Prostate gland (tissue), 2 donors: ENCODE measurements around the gene HSF4. TPM values are rescaled to one million over a fixed set of nuclear protein-coding genes. Genes with fewer than 3 reads are reported as not detected.

Experiments
- DNase-seq: peaks from one replicate; pipeline ENCODE4 v3.0.0-alpha.2; 2019; ENCODE audit warnings: low spot score
- H3K27ac ChIP-seq, 2 donors: fragments of 200-600 bp; sonication (generic); 2 replicates each; pipeline ENCODE4 v1.5.1; 2017 to 2019
- H3K27me3 ChIP-seq: fragments of 200-600 bp; sonication (generic); replicated peaks from 2 replicates; pipeline ENCODE4 v1.5.1; 2019; ENCODE audit not compliant: insufficient read depth
- H3K36me3 ChIP-seq, 2 donors: fragments of 200-600 bp; sonication (generic); 1 replicate in 1 of 2; 2 replicates in 1 of 2; pipeline versions ENCODE4 v1.5.1 to v1.8.1; 2017 to 2019
- H3K4me1 ChIP-seq: fragments of 200-600 bp; sonication (generic); replicated peaks from 2 replicates; pipeline ENCODE4 v1.5.1; 2019
- H3K4me3 ChIP-seq, 2 donors: fragments of 200-600 bp; sonication (generic); 2 replicates each; pipeline ENCODE4 v1.5.1; 2017 to 2019
- H3K9me3 ChIP-seq: fragments of 200-600 bp; sonication (generic); 2 replicates; pipeline ENCODE4 v1.5.1; 2017
- POLR2A ChIP-seq: fragments of 450-650 bp; IDR thresholded peaks from one replicate; pipeline ENCODE4 v1.6.1; 2016; ENCODE audit warnings: antibody characterized with exemption, mild to moderate bottlenecking
- POLR2AphosphoS5 ChIP-seq: sonication (generic); formaldehyde crosslinking; IDR thresholded peaks from one replicate; pipeline ENCODE4 v1.6.1; 2017; ENCODE audit warnings: antibody characterized with exemption
- WGBS: methylation state at CpG from one replicate; pipeline ENCODE4 v1.1.5; 2018; 5-methylcytosine and 5-hydroxymethylcytosine counted together
- intact Hi-C: fragments of 100-400 bp; cut with DNase I; formaldehyde crosslinking; loops from one replicate; pipeline ENCODE4 v1.14.2; 2022
- total RNA-seq, 2 donors: library from RNA; depleted of rRNA; stranded (reverse); fragments of >200 nt; gene quantifications; one replicate each; pipeline ENCODE4 v1.1.0, GENCODE V29; 2016
- TF ChIP-seq, protein P1 (sequence below), 4 experiments: fragments of 200-600 bp in 2 of 4; fragments of 450-650 bp in 2 of 4; sonication (generic) in 2 of 4; IDR thresholded peaks; 1 replicate in 3 of 4; 2 replicates in 1 of 4; pipeline ENCODE4 v1.5.1; 2016 to 2019; ENCODE audit warnings: antibody characterized with exemption in 4 of 4, mild to moderate bottlenecking in 2 of 4, moderate library complexity in 2 of 4

Gene HSF4
- total RNA-seq, 2 donors from 2014 or later, result 109 to 137 TPM

DNA sequence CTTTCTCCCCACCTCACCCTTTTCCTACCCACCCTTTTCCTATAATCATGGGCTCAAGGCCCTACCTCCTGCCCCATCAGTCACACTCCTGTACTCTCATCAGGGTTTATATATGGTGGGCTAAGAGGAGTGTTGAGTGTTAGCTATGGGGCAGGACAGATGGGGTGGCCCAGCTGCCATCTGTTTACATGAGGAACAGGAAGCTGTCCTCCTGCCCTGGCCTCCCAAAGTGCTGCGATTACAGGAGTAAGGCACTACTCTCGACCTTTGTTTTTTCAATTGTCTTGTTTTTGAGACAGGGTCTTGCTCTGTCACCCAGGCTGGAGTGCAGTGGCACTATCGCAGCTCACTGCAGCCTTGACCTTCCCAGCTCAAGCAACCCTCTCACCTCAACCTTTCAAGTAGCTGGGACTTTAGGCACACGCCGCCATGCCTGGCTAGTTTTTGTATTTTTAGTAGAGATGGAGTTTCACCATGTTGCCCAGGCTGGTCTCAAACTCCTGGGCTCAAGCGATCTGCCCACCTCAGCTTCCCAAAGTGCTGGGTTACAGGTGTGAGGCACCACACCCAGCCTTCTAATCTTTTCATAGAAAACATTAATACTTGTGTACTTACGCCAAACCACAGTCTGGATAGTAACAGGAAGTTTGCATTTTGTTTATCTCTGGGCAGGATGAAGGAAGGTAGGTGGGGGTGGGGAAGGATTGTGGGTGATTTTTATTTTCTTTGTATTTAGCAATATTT is 6.5 kb upstream of the HSF4 start:
- intact Hi-C loops, result loop anchor here (5.0 kb wide), 2 partner anchors 131 to 266 kb away; partner anchors contain the start of gene CBFB
- H3K27ac ChIP-seq, result no peak overlapping the region

GRCh38 chr16:67158637-67159600 is 5.6 kb upstream of the HSF4 start:
- no peak for DNase-seq
- Histone ChIP-seq H3K4me3 (peak overlapping the region; percentile 92 to 97), H3K36me3 (no peaks in the 10 kb centered on the region), H3K27me3 (no peaks in the 10 kb centered on the region), H3K9me3 (no peaks in the 10 kb centered on the region), H3K4me1 (peaks cover 27% of the 10 kb centered on the region), H3K27ac (peak overlapping the region; percentile 91 to 94)
- TF ChIP-seq, protein P1, sequence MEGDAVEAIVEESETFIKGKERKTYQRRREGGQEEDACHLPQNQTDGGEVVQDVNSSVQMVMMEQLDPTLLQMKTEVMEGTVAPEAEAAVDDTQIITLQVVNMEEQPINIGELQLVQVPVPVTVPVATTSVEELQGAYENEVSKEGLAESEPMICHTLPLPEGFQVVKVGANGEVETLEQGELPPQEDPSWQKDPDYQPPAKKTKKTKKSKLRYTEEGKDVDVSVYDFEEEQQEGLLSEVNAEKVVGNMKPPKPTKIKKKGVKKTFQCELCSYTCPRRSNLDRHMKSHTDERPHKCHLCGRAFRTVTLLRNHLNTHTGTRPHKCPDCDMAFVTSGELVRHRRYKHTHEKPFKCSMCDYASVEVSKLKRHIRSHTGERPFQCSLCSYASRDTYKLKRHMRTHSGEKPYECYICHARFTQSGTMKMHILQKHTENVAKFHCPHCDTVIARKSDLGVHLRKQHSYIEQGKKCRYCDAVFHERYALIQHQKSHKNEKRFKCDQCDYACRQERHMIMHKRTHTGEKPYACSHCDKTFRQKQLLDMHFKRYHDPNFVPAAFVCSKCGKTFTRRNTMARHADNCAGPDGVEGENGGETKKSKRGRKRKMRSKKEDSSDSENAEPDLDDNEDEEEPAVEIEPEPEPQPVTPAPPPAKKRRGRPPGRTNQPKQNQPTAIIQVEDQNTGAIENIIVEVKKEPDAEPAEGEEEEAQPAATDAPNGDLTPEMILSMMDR (IDR thresholded peaks at IDR 0.05), result no peak
- TF ChIP-seq POLR2AphosphoS5 (no peak), POLR2A (peak; percentile 23)
- intact Hi-C loops, result loop anchor here (5.0 kb wide), 2 partner anchors 132 to 267 kb away; partner anchors contain the start of gene CBFB
- 8% methylated on average over 32 of the region's 34 CpGs for WGBS

More for the DNA sequence above, 6.5 kb upstream of the HSF4 start:
- Histone ChIP-seq H3K27me3 (no peaks in the 10 kb centered on the region), H3K4me1 (peaks cover 22% of the 10 kb centered on the region), H3K36me3 (no peaks in the 10 kb centered on the region), H3K4me3 (no peak overlapping the region), H3K9me3 (no peaks in the 10 kb centered on the region)
- no peak for TF ChIP-seq POLR2AphosphoS5
- TF ChIP-seq, protein P1 (IDR thresholded peaks at IDR 0.05), result no peak
- no peak for TF ChIP-seq POLR2A
- DNase-seq, result no peak
- WGBS, result 79% methylated on average over 7 of the region's 7 CpGs

DNA sequence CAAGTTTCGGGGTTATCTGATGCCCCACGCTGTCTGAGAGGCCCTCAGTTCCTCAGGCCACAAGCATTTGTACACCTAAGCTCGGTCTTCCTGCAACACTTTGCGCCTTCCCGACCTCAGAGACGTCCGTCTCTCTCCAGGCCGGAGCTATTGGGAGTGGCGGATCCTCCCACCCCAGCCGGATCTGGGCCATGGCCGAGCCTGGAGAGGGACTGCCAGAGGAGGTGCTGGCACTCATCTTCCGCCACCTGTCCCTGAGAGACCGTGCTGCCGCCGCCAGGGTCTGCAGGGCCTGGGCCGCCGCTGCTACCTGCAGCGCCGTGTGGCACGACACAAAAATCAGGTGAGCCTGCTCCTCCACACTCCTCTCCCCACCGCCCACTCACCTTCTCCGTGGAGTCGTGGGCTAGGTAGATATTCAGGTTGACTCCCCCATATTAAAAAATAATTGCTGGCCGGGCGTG is 2.9 kb upstream of the HSF4 start:
- Histone ChIP-seq H3K27ac (peak overlapping the region; percentile 91 to 94), H3K9me3 (no peaks in the 10 kb centered on the region), H3K4me1 (peaks cover 32% of the 10 kb centered on the region), H3K36me3 (no peaks in the 10 kb centered on the region), H3K27me3 (no peaks in the 10 kb centered on the region), H3K4me3 (peak overlapping the region; percentile 92 to 97)
- intact Hi-C loops, result no loop called here
- peak; percentile 41 for DNase-seq
- TF ChIP-seq POLR2A, result no peak
- TF ChIP-seq POLR2AphosphoS5, result no peak
- TF ChIP-seq, protein P1 (IDR thresholded peaks at IDR 0.05), result peak in 1 of 4 experiments; percentile 31
- WGBS, result 41% methylated on average over 25 of the region's 25 CpGs

- intact Hi-C loops, result no loop called here
- no peaks in the 10 kb centered on the region for H3K36me3 ChIP-seq
- DNase-seq, result no peak
- 16% methylated on average over 44 of the region's 44 CpGs for WGBS
- peaks cover 32% of the 10 kb centered on the region for H3K4me1 ChIP-seq
- no peaks in the 10 kb centered on the region for H3K9me3 ChIP-seq
- peak overlapping the region; percentile 27 to 30 for H3K4me3 ChIP-seq
- peak overlapping the region; percentile 91 to 94 for H3K27ac ChIP-seq
- no peaks in the 10 kb centered on the region for H3K27me3 ChIP-seq
- TF ChIP-seq, protein P1 (IDR thresholded peaks at IDR 0.05), result no peak
- no peak for TF ChIP-seq POLR2AphosphoS5
- no peak for TF ChIP-seq POLR2A
Observed at GRCh38 chr16:67162506-67163163, 1.9 kb upstream of the HSF4 start.
